Measurements from ENCODE around the gene NCBP2. TPM values are rescaled to one million over a fixed set of nuclear protein-coding genes. Genes with fewer than 3 reads are reported as not detected.
"Not testable (repeated sequence)": the region's sequence is repeated elsewhere in the genome, so short reads cannot be mapped to it uniquely, and the experiment has no call there.

Gene NCBP2
- total RNA-seq, 1 donor from 2014 or later, result 49.3 TPM

DNA sequence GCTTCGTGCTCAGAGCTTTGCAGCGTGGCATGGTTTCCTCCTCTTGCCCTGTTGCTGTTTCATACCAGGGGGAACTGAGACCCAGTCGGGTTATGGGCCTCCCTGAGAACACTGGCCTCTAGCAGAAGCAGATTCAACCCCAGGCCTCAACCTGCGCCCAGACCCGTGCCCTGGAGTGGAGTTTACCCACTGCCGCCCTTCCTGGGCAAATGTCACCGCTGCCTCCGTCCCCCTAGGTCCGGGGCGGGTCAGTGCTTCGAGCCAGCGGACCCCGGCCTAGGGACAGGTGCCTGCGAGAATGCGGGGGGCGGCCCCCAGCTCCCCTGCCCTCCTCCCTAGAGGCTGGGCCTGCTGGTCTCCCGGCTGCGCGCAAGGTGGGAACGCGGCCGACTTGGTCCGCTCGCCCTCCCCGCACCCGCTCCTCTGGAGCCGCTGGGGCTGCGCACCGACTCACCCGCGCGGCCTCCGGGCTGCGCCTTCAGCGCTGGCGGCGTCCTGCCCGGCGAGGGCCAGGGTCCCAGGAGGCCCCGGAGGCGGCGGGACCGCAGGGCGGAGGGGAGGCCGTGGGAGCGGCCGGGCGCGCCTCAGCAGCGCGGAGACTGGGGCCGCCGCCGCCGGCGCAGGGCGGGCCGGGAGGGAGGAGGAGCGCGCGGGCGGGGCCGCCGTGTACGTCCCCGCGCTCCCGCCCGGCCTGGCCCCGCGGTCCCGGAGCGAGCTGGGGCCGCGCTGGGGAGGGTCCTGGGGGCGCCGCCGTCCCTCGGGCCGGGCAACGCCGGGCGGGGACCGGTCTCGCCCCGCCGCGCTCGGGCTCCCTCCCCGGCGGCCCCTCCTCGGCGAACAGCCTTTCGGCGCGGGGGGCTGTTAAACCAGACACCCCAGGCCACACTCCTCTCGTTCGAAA, 26.2 kb upstream of the NCBP2 start, which contains the start of gene PIGZ:
PIGZ (minus strand) TSS at position 601 of the 901 bp plus-strand sequence. CDS start 16,802 bp downstream, outside the sequence.
- DNase-seq (ENCODE audit: low read depth in 2 of 2), result peak in 1 of 2 donors; percentile 55

DNA sequence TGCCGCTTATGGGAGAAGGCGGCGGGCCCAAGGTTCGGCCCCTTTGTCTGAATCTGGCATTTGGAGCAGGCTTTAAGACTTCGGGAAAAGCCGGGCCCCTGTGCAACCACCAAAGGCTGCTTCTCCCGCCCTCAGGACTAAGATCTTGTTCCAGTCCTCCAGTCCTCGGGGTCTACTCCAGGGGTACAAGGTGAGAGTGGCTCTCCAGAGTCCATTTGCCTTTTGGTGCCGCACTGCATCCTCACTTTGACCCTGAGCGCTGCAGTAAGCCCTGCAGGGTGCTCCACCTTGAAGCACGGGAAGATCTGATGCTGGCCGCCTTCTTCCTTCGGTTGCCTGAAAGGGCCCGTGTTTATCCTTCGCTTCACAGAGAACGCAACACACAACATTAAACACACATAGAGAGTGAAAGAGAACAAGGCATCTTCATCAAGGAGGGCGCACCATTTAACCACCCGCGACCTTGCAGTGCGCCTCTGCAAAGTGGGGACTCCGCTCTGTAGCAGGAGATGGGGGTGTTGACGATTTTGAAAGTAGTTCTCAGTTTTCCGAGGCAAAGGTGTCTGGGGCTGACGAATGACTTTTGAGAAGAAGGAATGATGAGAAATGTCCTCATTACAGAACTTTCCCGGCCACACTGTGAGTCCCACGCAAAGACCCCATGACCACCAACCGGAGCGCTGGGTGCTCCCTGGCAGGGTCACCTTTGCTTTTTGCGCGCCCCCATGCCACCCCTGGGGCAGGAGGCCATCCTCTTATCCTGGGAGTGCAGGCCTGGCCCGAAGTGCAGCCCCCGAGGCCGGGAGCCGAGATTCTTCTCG, 25.3 kb upstream of the NCBP2 start:
- DNase-seq (ENCODE audit: low read depth in 2 of 2), result no peak

- no peak for DNase-seq (ENCODE audit: low read depth in 2 of 2)
Measured at GRCh38 chr3:196966526-196967401, 24.4 kb upstream of the NCBP2 start.

- no peak for DNase-seq (ENCODE audit: low read depth in 2 of 2)
Measured at GRCh38 chr3:196965804-196966173, 23.5 kb upstream of the NCBP2 start.

DNA sequence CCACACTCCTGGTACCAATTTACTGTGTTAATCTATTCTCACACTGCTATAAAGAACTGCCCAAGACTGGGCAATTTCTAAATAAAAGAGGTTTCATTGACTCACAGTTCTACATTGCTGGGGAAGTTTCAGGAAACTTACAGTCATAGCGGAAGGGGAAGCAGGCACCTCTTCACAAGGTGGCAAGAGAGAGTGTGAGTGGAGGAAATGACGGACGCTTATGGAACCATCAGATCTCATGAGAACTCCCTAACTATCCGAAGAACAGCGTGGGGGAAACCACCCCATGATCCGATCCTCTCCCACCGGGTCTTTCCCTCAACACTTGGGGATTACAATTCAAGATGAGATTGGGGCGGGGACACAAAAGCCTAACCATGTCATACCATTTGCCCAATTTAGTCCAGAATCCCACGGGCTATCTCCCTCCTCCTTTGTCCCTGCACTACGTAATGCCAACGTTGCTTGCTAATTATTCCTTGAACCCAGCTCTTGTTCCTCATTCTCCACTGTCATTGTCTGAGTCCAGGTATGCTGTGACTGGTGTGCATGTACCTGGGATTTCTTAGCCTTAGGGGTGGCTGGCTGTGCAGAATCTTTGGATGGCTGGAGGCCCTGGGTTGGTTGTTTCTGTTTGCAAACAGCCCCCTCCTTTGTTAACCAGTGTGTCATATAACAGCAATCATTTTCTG, 22.9 kb upstream of the NCBP2 start:
- DNase-seq (ENCODE audit: low read depth in 2 of 2), result no peak

- DNase-seq (ENCODE audit: low read depth in 2 of 2), result no peak
Measured at GRCh38 chr3:196963631-196963953, 21.3 kb upstream of the NCBP2 start.

- no peak for DNase-seq (ENCODE audit: low read depth in 2 of 2)
Measured at GRCh38 chr3:196962930-196963630, 20.8 kb upstream of the NCBP2 start.

- no peak for DNase-seq (ENCODE audit: low read depth in 2 of 2)
Measured at GRCh38 chr3:196962108-196962929, 20.0 kb upstream of the NCBP2 start.

- DNase-seq (ENCODE audit: low read depth in 2 of 2), result no peak
Measured at GRCh38 chr3:196954832-196955231, 12.5 kb upstream of the NCBP2 start.

- no peak for DNase-seq (ENCODE audit: low read depth in 2 of 2)
Measured at GRCh38 chr3:196951371-196951770, 9.0 kb upstream of the NCBP2 start.

DNA sequence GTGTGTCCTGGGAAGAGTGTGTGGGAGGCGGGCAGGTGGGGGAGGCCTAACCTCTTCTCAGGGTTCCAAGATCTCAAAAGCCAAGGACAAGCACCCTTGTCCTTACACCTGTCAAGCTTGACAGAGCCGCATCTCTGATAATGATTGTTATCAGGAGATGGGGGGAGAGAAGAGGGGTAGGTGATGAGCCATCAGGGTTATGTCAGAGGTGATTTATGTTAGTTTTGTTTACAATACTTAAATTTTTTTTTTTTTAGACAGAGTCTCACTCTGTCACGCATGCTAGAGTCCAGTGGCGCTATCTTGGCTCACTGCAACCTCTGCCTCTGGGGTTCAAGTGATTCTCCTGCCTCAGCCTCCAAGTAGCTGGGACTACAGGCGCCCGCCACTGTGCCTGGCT, 7.4 kb upstream of the NCBP2 start:
- no peak for DNase-seq (ENCODE audit: low read depth in 2 of 2)

DNA sequence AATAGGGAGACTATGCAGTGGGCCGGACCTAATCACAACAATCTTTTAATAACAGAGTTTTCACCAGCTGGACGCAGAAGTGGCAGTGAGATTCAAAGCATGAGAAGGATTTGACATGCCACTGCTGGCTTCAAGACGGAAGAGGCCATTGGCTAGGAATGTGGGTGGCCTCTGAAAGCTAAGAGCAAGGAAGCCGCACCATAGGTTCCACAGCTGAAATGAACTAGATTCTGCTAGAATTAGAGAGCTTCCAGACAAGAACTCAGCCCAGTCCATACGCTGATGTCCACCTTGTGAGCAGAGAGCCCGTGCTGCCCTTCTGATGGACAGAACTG, 6.9 kb upstream of the NCBP2 start:
- DNase-seq (ENCODE audit: low read depth in 2 of 2), result no peak

DNA sequence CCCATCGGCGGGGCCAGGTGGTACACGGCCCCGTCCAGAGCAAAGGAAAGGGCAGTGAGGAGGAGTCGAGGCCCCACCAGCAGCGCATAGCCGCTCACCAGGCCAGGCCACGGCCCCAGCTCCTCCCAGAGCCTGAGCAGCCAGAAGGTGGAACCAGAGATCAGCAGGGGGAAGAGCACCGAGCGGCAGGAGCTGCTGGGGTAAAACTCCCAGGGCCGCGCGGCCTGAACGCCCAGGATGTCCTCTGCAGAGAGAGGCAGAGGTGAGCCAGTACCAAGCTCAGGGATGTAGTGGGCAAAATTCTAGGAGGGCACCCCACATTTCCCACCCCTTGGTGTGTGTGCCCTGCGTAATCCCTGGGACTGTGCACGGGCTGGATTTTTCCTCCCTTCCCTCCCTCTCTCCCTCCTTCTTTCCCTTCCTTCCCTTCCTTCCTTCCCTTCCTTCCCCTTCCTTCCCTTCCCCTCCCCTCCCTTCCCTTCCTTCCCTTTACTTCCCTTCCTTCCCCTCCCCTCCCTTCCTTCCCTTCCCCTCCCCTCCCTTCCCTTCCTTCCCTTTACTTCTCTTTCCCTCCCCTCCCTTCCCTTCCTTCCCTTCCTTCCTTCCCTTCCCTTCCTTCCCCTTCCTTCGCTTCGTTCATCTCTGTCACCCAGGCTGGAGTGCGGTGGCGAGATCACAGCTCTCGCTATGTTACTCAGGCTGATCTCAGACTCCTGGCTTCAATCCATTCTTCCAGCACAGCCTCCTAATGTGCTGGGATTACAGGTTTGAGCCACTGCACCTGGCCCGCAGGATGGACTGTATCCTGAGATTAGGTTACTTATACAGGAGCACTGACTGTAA, 6.3 kb upstream of the NCBP2 start:
- no peak for DNase-seq (ENCODE audit: low read depth in 2 of 2)

GRCh38 chr3:196947860-196948441, 5.6 kb upstream of the NCBP2 start:
- no peak for DNase-seq (ENCODE audit: low read depth in 2 of 2)

DNA sequence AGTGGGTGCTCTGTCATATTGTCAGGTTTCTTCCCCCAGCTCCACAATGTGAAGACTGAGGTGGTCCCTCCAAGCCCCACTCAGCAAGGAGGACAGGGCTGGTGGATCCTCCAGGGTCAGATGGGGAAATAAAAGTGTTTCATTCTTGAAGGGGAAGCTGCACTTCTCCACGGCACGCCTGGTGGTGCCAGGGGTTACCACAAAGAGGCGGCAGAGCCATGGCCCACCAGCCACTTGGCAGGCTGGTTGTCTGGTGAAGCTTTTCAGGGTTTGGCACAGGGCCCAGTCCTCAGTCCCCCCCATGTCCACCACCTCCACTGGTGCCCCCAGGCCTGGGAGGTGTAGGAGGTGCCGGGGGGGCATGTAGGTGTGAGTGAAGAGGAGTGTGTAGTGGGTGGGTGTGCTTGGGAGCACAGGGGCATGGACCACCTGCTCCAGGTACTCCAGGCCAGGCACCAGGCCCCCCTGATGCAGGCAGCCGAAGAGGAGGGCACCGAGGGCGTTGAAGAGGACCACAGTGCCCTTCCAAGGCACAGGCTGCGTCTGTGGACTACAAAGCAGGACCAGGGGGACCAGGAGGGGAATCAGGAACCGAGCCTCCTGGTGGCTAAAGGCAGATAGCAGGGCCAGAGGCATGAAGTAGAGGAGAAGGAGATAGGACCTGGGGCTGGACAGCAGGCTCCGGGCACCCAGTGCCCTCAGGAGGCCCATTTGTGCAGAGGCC, 5.0 kb upstream of the NCBP2 start:
- DNase-seq (ENCODE audit: low read depth in 2 of 2), result no peak

GRCh38 chr3:196944037-196944790, 1.9 kb upstream of the NCBP2 start:
- DNase-seq (ENCODE audit: low read depth in 2 of 2), result not testable (repeated sequence)

DNA sequence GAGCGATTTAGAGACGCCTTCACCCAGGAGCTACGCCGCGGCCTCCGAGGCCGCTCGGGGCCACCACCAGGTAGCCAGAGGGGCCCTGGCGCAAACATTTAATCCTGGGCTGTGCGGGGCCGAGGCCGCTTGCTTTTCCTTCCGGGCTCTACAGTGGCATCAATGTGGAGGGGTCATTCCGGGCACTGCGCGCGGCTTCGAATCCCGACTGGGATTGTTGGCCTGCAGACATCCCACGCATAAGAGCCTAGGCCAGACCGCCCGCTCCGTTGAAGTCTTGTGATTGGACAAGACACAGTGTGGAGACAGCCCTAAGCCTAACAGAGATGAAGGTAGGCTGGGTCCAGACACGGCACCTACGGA, 568 bp upstream of the NCBP2 start:
- DNase-seq (ENCODE audit: low read depth in 2 of 2), result peak in 1 of 2 donors; percentile 25

Measured in dermis microvascular lymphatic vessel endothelial cell (primary cell).